Ovary (tissue), 9 donors: ENCODE results near the gene ROBO1. TPM values are rescaled to one million over a fixed set of nuclear protein-coding genes. Genes with fewer than 3 reads are reported as not detected.
"Not testable (repeated sequence)": the region's sequence is repeated elsewhere in the genome, so short reads cannot be mapped to it uniquely, and the experiment has no call there.

ENCODE experiments used
- DNase-seq, 5 donors: peaks; one replicate each; pipeline ENCODE4 v3.0.0-alpha.2; 2019 to 2020
- H3K27ac ChIP-seq, 2 donors: fragments of 200-600 bp; one replicate each; pipeline versions ENCODE4 v1.5.1 to v1.8.0; 2019 to 2022
- H3K27me3 ChIP-seq: fragments of 200-600 bp; one replicate; pipeline ENCODE4 v1.8.0; 2022
- H3K36me3 ChIP-seq: fragments of 200-600 bp; sonication (generic); one replicate; pipeline ENCODE4 v1.5.1; 2019
- H3K4me1 ChIP-seq: one replicate; pipeline ENCODE4 v1.8.1; 2013; ENCODE audit warnings: mild to moderate bottlenecking, moderate library complexity; ENCODE audit not compliant: insufficient read depth
- H3K4me3 ChIP-seq: fragments of 200-600 bp; sonication (generic); one replicate; pipeline ENCODE4 v1.5.1; 2017
- H3K9me3 ChIP-seq, 2 donors: fragments of 200-600 bp in 1 of 2; sonication (generic) in 1 of 2; one replicate each; pipeline versions ENCODE4 v1.5.1 to v1.8.1; 2013 to 2019; ENCODE audit warnings: mild to moderate bottlenecking in 1 of 2, moderate library complexity in 1 of 2
- EP300 ChIP-seq: sonication (generic); formaldehyde crosslinking; IDR thresholded peaks from one replicate; pipeline ENCODE4 v1.6.1; 2017; ENCODE audit warnings: antibody characterized with exemption
- POLR2A ChIP-seq: fragments of 450-650 bp; IDR thresholded peaks from one replicate; pipeline ENCODE4 v1.6.1; 2017; ENCODE audit warnings: antibody characterized with exemption, mild to moderate bottlenecking, moderate library complexity
- WGBS, 3 donors: extraction: QIAGEN DNeasy Blood & Tissue Kit in 1 of 3; methylation state at CpG; one replicate each; pipeline versions ENCODE4 v1.1.5 to v1.1.7; 2013 to 2017; 5-methylcytosine and 5-hydroxymethylcytosine counted together
- intact Hi-C, 4 donors: fragments of 100-400 bp; cut with DNase I; formaldehyde crosslinking; loops; one replicate each; pipeline versions ENCODE4 v1.11.0 to v1.15.1; 2022 to 2023
- polyA plus RNA-seq, 2 donors: library from polyadenylated mRNA; stranded (reverse); fragments of 200-250 nt in 1 of 2; fragments of 350-450 nt in 1 of 2; fragmentation: Illumina TruSeq in 1 of 2; extraction: RNeasy Lipid Tissue Mini Kit (QIAGEN cat#74804) in 1 of 2; gene quantifications; one replicate each; pipeline ENCODE4 v1.2.3, GENCODE V29; 2013 to 2014
- total RNA-seq, 7 donors: library from RNA; depleted of rRNA in 2 of 7; stranded (reverse); fragments of >200 nt in 2 of 7; fragmentation: NEBNext Ultra II Directional in 3 of 7; extraction: Animal tissue kit (Norgen Biotek cat#: 25700) in 3 of 7; gene quantifications; one replicate each; pipeline versions ENCODE4 v1.1.0 to v1.2.4, GENCODE V29; 2016 to 2023
- TF ChIP-seq, protein P1 (sequence below), 3 donors: fragments of 450-650 bp in 2 of 3; fragments of 200-600 bp in 1 of 3; IDR thresholded peaks; one replicate each; pipeline versions ENCODE4 v1.5.1 to v1.8.0; 2016 to 2022; ENCODE audit warnings: antibody characterized with exemption in 3 of 3, mild to moderate bottlenecking in 1 of 3
- donor health status: DM: no; HTN: no; CAD: no; lungs with moderate emphysema.
- donor health status: DM: no; HTN: no; CAD: no.
- donor health status: Bipolar disorder and iron deficiency.
- donor health status: DM: yes; HTN: yes; CAD: no.
- donor health status: DM: no; HTN: no; CAD: no.
- donor health status: DM: yes; HTN: yes; CAD: no.

The ROBO1 gene
- total and polyA plus RNA-seq, 9 donors, result 17.2 to 49.5 (median 29.0) TPM

DNA sequence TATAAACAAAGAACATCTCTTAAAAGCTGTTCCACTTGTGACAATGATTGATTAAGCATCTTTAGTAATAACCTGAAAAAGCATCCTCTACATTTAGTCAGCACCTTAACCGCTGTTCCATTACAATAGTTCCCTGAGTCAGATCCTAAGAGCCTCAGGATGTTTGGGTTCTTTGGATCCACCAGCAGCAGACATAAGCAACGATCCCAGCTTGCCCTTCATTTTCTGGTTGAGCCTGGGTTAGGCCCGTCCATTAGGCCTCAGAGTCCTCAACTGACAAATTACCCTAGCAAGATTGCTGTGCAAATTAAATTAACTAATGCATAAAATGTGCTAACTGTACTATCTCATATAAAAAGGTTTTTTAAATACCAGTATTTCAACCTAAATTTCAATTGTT, 42.3 kb upstream of the ROBO1 start:
- intact Hi-C loops, result no loop called here
- Histone ChIP-seq H3K36me3 (no peaks in the 10 kb centered on the region), H3K27me3 (no peaks in the 10 kb centered on the region), H3K9me3 (no peaks in the 10 kb centered on the region), H3K4me3 (no peak overlapping the region), H3K27ac (no peak overlapping the region), H3K4me1 (no peaks in the 10 kb centered on the region)
- TF ChIP-seq, protein P1, sequence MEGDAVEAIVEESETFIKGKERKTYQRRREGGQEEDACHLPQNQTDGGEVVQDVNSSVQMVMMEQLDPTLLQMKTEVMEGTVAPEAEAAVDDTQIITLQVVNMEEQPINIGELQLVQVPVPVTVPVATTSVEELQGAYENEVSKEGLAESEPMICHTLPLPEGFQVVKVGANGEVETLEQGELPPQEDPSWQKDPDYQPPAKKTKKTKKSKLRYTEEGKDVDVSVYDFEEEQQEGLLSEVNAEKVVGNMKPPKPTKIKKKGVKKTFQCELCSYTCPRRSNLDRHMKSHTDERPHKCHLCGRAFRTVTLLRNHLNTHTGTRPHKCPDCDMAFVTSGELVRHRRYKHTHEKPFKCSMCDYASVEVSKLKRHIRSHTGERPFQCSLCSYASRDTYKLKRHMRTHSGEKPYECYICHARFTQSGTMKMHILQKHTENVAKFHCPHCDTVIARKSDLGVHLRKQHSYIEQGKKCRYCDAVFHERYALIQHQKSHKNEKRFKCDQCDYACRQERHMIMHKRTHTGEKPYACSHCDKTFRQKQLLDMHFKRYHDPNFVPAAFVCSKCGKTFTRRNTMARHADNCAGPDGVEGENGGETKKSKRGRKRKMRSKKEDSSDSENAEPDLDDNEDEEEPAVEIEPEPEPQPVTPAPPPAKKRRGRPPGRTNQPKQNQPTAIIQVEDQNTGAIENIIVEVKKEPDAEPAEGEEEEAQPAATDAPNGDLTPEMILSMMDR (IDR thresholded peaks at IDR 0.05), result no peak
- TF ChIP-seq POLR2A (no peak), EP300 (no peak)
- no peak for DNase-seq
- WGBS, 3 donors, result 86 to 93% (median 89%) methylated on average over 3 of the region's 3 CpGs

DNA sequence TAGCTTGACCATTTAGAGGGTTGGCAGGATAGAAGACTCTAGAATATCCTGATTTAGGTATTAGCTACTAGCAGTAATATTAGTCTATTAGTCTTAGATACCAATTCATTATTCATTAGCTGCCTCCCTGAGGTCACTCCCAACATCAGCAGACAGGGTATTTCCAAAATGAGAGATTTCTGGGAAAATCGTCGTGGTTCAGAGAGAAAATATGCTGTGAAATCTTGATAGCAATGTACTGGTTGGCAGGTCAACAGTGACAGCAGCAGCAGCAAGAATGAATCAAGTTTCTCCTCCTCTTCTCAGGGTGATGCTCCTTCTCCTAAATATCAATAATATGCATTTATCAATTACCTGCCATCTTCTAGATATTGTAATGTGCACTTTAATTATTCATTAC, 41.3 kb upstream of the ROBO1 start:
- no peaks in the 10 kb centered on the region for H3K9me3 ChIP-seq
- no peak overlapping the region for H3K27ac ChIP-seq
- no peak overlapping the region for H3K4me3 ChIP-seq
- no peak for TF ChIP-seq EP300
- TF ChIP-seq, protein P1 (IDR thresholded peaks at IDR 0.05), result no peak
- TF ChIP-seq POLR2A, result no peak
- intact Hi-C loops, result no loop called here
- 41 to 70% (median 52%) methylated on average over 2 of the region's 2 CpGs for WGBS, 3 donors
- H3K4me1 ChIP-seq, result no peaks in the 10 kb centered on the region
- H3K36me3 ChIP-seq, result no peaks in the 10 kb centered on the region
- H3K27me3 ChIP-seq, result no peaks in the 10 kb centered on the region
- DNase-seq, result no peak

DNA sequence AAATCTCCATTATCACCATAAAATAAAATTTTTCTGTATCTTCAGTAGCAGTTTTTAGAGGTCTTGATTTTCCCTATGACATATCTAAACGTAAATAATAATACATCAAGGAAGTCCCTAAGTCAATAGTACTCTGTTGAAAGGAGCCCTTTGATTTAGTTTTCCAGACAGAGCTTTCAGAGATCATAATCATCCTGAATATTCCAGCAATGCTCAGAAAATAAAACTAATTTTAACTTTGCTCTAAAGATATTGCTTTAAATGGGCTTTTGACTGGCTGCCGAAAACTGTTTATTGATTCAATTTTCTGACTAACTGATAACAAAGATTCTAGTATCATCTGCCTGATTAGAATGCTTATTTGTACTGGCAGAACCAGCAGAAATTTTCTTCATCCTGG, 40.7 kb upstream of the ROBO1 start:
- no peak for DNase-seq

DNA sequence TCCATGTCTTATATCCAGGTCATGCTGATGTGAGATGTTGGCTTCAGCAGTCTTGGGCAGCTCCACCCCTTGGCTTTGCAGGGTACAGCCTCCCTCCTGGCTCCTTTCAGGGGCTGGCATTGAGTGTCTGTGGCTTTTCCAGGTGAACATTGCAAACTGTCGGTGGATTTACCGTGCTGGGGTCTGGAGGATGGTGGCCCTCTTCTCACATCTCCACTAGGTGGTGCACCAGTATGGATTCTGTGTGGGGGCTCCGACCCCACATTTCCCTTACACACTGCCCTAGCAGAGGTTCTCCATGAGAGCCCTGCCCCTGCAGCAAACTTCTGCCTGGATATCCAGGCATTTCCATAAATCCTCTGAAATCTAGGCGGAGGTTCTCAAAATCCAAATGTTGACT, 22.4 kb upstream of the ROBO1 start:
- H3K9me3 ChIP-seq, H3K27ac ChIP-seq, intact Hi-C loops, H3K4me3 ChIP-seq, H3K36me3 ChIP-seq, H3K27me3 ChIP-seq, H3K4me1 ChIP-seq, DNase-seq: not testable (repeated sequence)
- 87 to 92% (median 88%) methylated on average over 4 of the region's 4 CpGs for WGBS, 3 donors

More for the DNA sequence above, 40.7 kb upstream of the ROBO1 start:
- TF ChIP-seq POLR2A, result no peak
- TF ChIP-seq, protein P1 (IDR thresholded peaks at IDR 0.05), result no peak
- TF ChIP-seq EP300, result no peak
- H3K27me3 ChIP-seq, result no peaks in the 10 kb centered on the region
- intact Hi-C loops, result no loop called here
- no peak overlapping the region for H3K4me3 ChIP-seq
- 60 to 77% (median 74%) methylated on average over 2 of the region's 2 CpGs for WGBS, 3 donors
- no peaks in the 10 kb centered on the region for H3K36me3 ChIP-seq
- H3K9me3 ChIP-seq, result no peaks in the 10 kb centered on the region
- no peaks in the 10 kb centered on the region for H3K4me1 ChIP-seq
- no peak overlapping the region for H3K27ac ChIP-seq

DNA sequence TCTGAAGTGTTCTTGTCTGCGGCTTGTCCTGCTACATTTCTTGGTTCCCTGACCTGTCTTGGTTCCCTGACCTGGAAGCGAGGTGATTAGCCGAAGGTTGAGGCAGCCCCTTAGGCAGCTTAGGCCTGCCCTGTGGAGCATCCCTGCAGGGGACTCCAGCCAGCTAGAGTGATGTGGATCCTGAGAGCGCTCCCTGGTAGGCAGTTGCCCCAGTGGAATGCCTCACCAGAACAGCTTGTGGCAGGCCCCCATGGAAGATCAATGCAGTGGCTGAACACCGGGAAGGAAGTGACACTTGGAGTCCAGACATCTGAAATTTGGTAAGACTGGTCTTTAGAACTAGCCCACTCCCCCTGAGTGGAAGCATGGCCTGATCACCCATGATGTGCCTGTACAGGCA, 5.5 kb upstream of the ROBO1 start:
- DNase-seq, result no peak
- no peak overlapping the region for H3K27ac ChIP-seq
- no peak for TF ChIP-seq POLR2A
- H3K36me3 ChIP-seq, result no peaks in the 10 kb centered on the region
- no peaks in the 10 kb centered on the region for H3K4me1 ChIP-seq
- intact Hi-C loops, result no loop called here
- H3K9me3 ChIP-seq, result no peaks in the 10 kb centered on the region
- 91 to 97% (median 93%) methylated on average over 5 of the region's 5 CpGs for WGBS, 3 donors
- no peaks in the 10 kb centered on the region for H3K27me3 ChIP-seq
- no peak overlapping the region for H3K4me3 ChIP-seq

DNA sequence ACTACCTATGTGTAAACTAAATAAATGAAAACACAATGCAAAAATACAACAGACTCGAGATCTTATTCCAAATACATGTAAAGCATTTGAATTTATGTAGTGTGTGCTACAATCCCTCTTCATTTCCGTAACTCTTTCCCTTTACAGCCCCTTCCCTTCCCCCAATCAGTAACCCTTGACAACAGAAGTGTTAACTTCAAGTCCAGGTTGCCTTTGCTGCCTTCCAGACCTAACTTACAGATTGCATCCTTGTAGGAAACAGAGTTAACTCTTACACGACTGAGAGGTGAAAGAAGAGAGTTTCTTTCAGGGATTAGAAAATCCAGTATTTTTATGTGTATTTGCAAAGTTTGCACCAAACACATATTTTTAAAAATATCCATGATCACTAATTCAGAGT, 1.4 kb upstream of the ROBO1 start:
- H3K27ac ChIP-seq, result no peak overlapping the region
- no peak for DNase-seq
- no peak overlapping the region for H3K4me3 ChIP-seq
- H3K36me3 ChIP-seq, result no peaks in the 10 kb centered on the region
- WGBS, 3 donors, result 73 to 79% (median 77%) methylated on average over 3 of the region's 3 CpGs
- TF ChIP-seq POLR2A (no peak), EP300 (no peak)
- TF ChIP-seq, protein P1 (IDR thresholded peaks at IDR 0.05), result no peak
- H3K4me1 ChIP-seq, result peaks cover 7% of the 10 kb centered on the region
- no peaks in the 10 kb centered on the region for H3K27me3 ChIP-seq
- H3K9me3 ChIP-seq, result no peaks in the 10 kb centered on the region
- intact Hi-C loops, result no loop called here
